HCT116 (cell line): ENCODE data around the gene DOCK2. TPM values are rescaled to one million over a fixed set of nuclear protein-coding genes. Genes with fewer than 3 reads are reported as not detected.

Experiments used
- ATAC-seq: fragments of 200-7000 bp; cut with Tn5 transposase; 2 replicates; pipeline ENCODE4 v1.9.1; 2020; ENCODE audit warnings: mild to moderate bottlenecking, moderate library complexity
- BruUV-seq: library from RNA; stranded (reverse); fragments of 400-500 nt; replicated peaks from 2 replicates; lab custom pipeline; 2021; lab: Mats Ljungman, UMichigan
- CTCF ChIA-PET: fragments of 300-600 bp; sonication (Branson Sonifier 250); formaldehyde crosslinking; loops from one replicate; lab custom pipeline; 2021; ENCODE audit warnings: antibody characterized with exemption; lab: Charles Lee
- POLR2A ChIA-PET: fragments of 300-600, 350-600 bp; sonication (Branson Sonifier 250); formaldehyde crosslinking; loops from one replicate; lab custom pipeline; 2021; ENCODE audit warnings: antibody characterized with exemption; lab: Charles Lee
- RAD21 ChIA-PET, 2 experiments: fragments of 300-600 bp; sonication (Branson Sonifier 250); formaldehyde crosslinking; loops; one replicate each; lab custom pipeline; 2023; ENCODE audit warnings: low total read pairs in 2 of 2; ENCODE audit not compliant: uncharacterized antibody in 2 of 2, unreplicated experiment in 2 of 2, low non-redundant PET in 1 of 2; lab: Charles Lee
- DNase-seq: peaks from one replicate; pipeline ENCODE4 v3.0.0-alpha.2; 2010; ENCODE audit warnings: low read depth, low spot score
- H2AFZ ChIP-seq: fragments of 200-600 bp; shearing (Covaris generic), sonication (generic); 2 replicates; pipeline ENCODE4 v1.6.1; 2017; ENCODE audit warnings: low read depth, mixed run types, mixed read lengths, antibody characterized with exemption, low read length; ENCODE audit not compliant: poor library complexity, severe bottlenecking
- H3K27ac ChIP-seq: 2 replicates; pipeline ENCODE4 v1.5.1; 2012; ENCODE audit warnings: low read depth, low read length
- H3K27me3 ChIP-seq: fragments of 200-600 bp; sonication (generic); 2 replicates; pipeline ENCODE4 v1.6.1; 2016; ENCODE audit warnings: mixed run types, low read length, mixed read lengths; ENCODE audit not compliant: insufficient read depth
- H3K36me3 ChIP-seq, 2 experiments: fragments of 200-500 bp in 1 of 2; fragments of 200-600 bp in 1 of 2; sonication (Bioruptor generic) in 1 of 2; sonication (generic) in 1 of 2; 2 replicates each; pipeline versions ENCODE4 v1.5.1 to v1.6.1; 2014 to 2016; ENCODE audit warnings: low read length in 2 of 2, inconsistent platforms in 1 of 2, mixed read lengths in 1 of 2, mixed run types in 1 of 2; ENCODE audit not compliant: insufficient read depth in 2 of 2, control insufficient read depth in 1 of 2
- H3K4me1 ChIP-seq, 2 experiments: fragments of 200-600 bp in 1 of 2; sonication (generic) in 1 of 2; 2 replicates each; pipeline versions ENCODE4 v1.5.1 to v1.6.1; 2012 to 2017; ENCODE audit warnings: low read length in 2 of 2, inconsistent platforms in 1 of 2, mild to moderate bottlenecking in 1 of 2, mixed read lengths in 1 of 2, mixed run types in 1 of 2, moderate library complexity in 1 of 2; ENCODE audit not compliant: insufficient read depth in 2 of 2, control insufficient read depth in 1 of 2
- H3K4me2 ChIP-seq: fragments of 200-600 bp; sonication (generic); 2 replicates; pipeline ENCODE4 v1.6.1; 2017; ENCODE audit warnings: mixed run types, low read length, mixed read lengths
- H3K4me3 ChIP-seq, 2 experiments: fragments of 200-600 bp in 1 of 2; sonication (generic) in 1 of 2; replicated peaks in 1 of 2; 2 replicates each; pipeline ENCODE4 v1.5.1; 2011 to 2016; ENCODE audit warnings: low read length in 2 of 2, control low read depth in 1 of 2, low read depth in 1 of 2, mild to moderate bottlenecking in 1 of 2, mixed read lengths in 1 of 2, mixed run types in 1 of 2
- H3K79me2 ChIP-seq: fragments of 200-600 bp; sonication (generic); 2 replicates; pipeline ENCODE4 v1.6.1; 2017; ENCODE audit warnings: mild to moderate bottlenecking, mixed run types, low read length, moderate library complexity, mixed read lengths; ENCODE audit not compliant: insufficient read depth
- H3K9ac ChIP-seq: fragments of 200-600 bp; sonication (generic); 2 replicates; pipeline ENCODE4 v1.6.1; 2016; ENCODE audit warnings: low read length, mixed read lengths
- H3K9me2 ChIP-seq: fragments of 200-600 bp; sonication (generic), shearing (Covaris generic); 2 replicates; pipeline ENCODE4 v1.6.1; 2017; ENCODE audit warnings: mixed run types, mild to moderate bottlenecking, moderate library complexity; ENCODE audit not compliant: insufficient read depth
- H3K9me3 ChIP-seq, 2 experiments: fragments of 200-500 bp in 1 of 2; fragments of 200-600 bp in 1 of 2; sonication (Bioruptor generic) in 1 of 2; sonication (generic) in 1 of 2; 2 replicates each; pipeline ENCODE4 v1.6.1; 2014 to 2017; ENCODE audit warnings: low read length in 2 of 2, mixed read lengths in 2 of 2, inconsistent platforms in 1 of 2, low read depth in 1 of 2, mild to moderate bottlenecking in 1 of 2, mixed run types in 1 of 2, moderate library complexity in 1 of 2; ENCODE audit not compliant: control insufficient read depth in 1 of 2, insufficient read depth in 1 of 2
- H4K20me1 ChIP-seq: fragments of 200-600 bp; sonication (generic), shearing (Covaris generic); 2 replicates; pipeline ENCODE4 v1.6.1; 2017; ENCODE audit warnings: mixed run types, mild to moderate bottlenecking, moderate library complexity; ENCODE audit not compliant: insufficient read depth
- ATF3 ChIP-seq: IDR thresholded peaks from 2 replicates; pipeline ENCODE4 v1.6.1; 2012
- CBX3 ChIP-seq: IDR thresholded peaks from 2 replicates; pipeline ENCODE4 v1.6.1; 2012; ENCODE audit warnings: low read depth
- CTCF ChIP-seq, 3 experiments: fragments of 200-600 bp in 1 of 3; sonication (generic) in 1 of 3; IDR thresholded peaks in 2 of 3; conservative IDR thresholded peaks in 1 of 3; 2 replicates each; pipeline ENCODE4 v1.5.1; 2012 to 2017; ENCODE audit warnings: low read depth in 2 of 3, low read length in 2 of 3, antibody characterized with exemption in 1 of 3, borderline replicate concordance in 1 of 3, control low read depth in 1 of 3, mild to moderate bottlenecking in 1 of 3, mixed read lengths in 1 of 3, mixed run types in 1 of 3, moderate library complexity in 1 of 3; ENCODE audit not compliant: insufficient read depth in 1 of 3
- ELF1 ChIP-seq: IDR thresholded peaks from 2 replicates; pipeline ENCODE4 v1.6.1; 2012; ENCODE audit warnings: low read depth, borderline replicate concordance
- EZH2 ChIP-seq: fragments of 200-600 bp; sonication (generic); IDR thresholded peaks from 2 replicates; pipeline ENCODE4 v1.6.1; 2017; ENCODE audit warnings: antibody characterized with exemption, mixed run types
- JUND ChIP-seq: IDR thresholded peaks from 2 replicates; pipeline ENCODE4 v1.6.1; 2012
- POLR2A ChIP-seq: IDR thresholded peaks from 2 replicates; pipeline ENCODE4 v1.7.0; 2011; ENCODE audit warnings: borderline replicate concordance; ENCODE audit not compliant: insufficient read depth, insufficient read length; ENCODE audit errors: extremely low read depth
- POLR2AphosphoS5 ChIP-seq: IDR thresholded peaks from 2 replicates; pipeline ENCODE4 v1.6.1; 2011; ENCODE audit warnings: mild to moderate bottlenecking, low read depth, low read length, moderate library complexity
- SRF ChIP-seq: IDR thresholded peaks from 2 replicates; pipeline ENCODE4 v1.6.1; 2012; ENCODE audit warnings: low read depth
- ZNF274 ChIP-seq: fragments of 200-500 bp; sonication (Bioruptor generic); IDR thresholded peaks from 2 replicates; pipeline ENCODE4 v1.6.1; 2014; ENCODE audit warnings: mild to moderate bottlenecking, low read depth, low read length, inconsistent platforms
- intact Hi-C: fragments of 100-400 bp; cut with micrococcal nuclease; formaldehyde crosslinking; loops from 2 replicates; pipeline ENCODE4 v1.10.0; 2022
- total RNA-seq: library from RNA; stranded (reverse); gene quantifications from one replicate; pipeline ENCODE4 v1.2.1, GENCODE V29; 2021; ENCODE audit not compliant: unreplicated experiment

DOCK2 gene
- total RNA-seq, 1 experiment from 2014 or later = 0.89 TPM

- Histone ChIP-seq H2AFZ (no peak overlapping the region), H3K79me2 (no peaks in the 10 kb centered on the region)
- intact Hi-C loops = no loop called here
- CTCF ChIA-PET = no interaction called here
- TF ChIP-seq ATF3 (no peak), SRF (no peak), POLR2AphosphoS5 (no peak), JUND (no peak), ELF1 (no peak), CBX3 (no peak), POLR2A (no peak), EZH2 (no peak), ZNF274 (no peak), CTCF (IDR thresholded peaks at IDR 0.05 in 2 of 3, conservative IDR thresholded peaks at IDR 0.05 in 1 of 3; ENCODE audit: borderline replicate concordance in 1 of 3, insufficient read depth in 1 of 3, low read depth in 2 of 3, low read length in 2 of 3) (no peak)
- TF ChIP-seq, all 23 proteins: peak for 0
- DNase-seq (no peak), ATAC-seq (no peak)
- Histone ChIP-seq H3K36me3 (no peaks in the 10 kb centered on the region), H4K20me1 (no peaks in the 10 kb centered on the region), H3K9me2 (no peaks in the 10 kb centered on the region), H3K9me3 (no peaks in the 10 kb centered on the region), H3K4me2 (no peak overlapping the region), H3K27me3 (peaks cover 38% of the 10 kb centered on the region), H3K4me3 (no peak overlapping the region), H3K27ac (no peak overlapping the region), H3K4me1 (peaks cover 0 to 21% of the 10 kb centered on the region in 2 experiments; a peak in 3 of 4 replicates), H3K9ac (no peak overlapping the region)
- ChIA-PET RAD21 (no interaction called here), POLR2A (no interaction called here)
- no TSS peak for BruUV-seq
Observed at GRCh38 chr5:169694091-169694625, 57.1 kb downstream of the DOCK2 start.
